ENCODE measurements around the gene CTU1.

The CTU1 gene

DNA sequence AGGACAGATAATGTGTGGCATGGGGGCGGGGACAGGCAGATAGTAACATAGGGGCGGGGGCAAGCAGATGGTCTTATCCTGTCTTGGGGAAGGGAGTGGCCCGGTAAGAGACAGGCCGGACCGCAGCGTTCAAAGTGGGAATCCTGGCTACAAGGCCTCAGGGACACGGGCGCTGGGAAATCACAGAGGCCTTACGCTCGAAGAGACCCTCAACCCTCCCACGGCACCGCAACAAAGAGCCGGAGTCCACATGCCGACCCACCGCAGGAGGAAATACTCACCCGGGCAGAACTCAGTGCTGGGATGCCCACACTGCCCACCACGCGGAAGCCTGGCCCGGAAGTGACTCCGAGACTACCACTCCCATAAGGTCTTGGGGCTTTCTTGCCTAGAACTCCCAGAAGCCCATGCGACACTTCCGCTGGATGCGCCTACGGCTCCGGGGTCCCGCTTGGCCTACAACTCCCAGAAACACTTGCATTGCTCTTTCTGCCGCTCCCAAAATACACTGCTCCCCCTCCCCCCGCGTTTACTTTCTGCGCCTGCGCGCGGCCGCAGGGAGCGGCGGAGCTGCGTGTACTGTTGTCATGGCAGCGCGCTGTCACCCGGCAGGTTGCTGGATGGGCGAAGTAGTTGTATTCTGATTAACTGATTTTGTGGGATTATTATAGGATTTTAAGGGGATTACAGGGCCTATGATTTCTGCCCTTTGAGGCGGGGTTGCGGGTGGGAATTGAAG lies at the start of gene CTU1 (continued):
- TF ChIP-seq ZNF426 (tag by site-specific recombination; IDR thresholded peaks at IDR 0.05) (no peak), GLIS1 (tag by site-specific recombination; IDR thresholded peaks at IDR 0.05) (peak; percentile 34; the same call in 1 of the 2 replicates), ZNF184 (tag by site-specific recombination; IDR thresholded peaks at IDR 0.05) (no peak), ZNF335 (tag by site-specific recombination; conservative IDR thresholded peaks at IDR 0.05) (peak; percentile 79), ZNF416 (tag by site-specific recombination; IDR thresholded peaks at IDR 0.05) (no peak), HOXC10 (CRISPR knock-in tag; IDR thresholded peaks at IDR 0.05) (0 out of 2 replicates have a peak, but pooled peaks have one; percentile 61), ZBTB17 (tag by site-specific recombination; IDR thresholded peaks at IDR 0.05) (peak; percentile 76), ZNF521 (tag by site-specific recombination; IDR thresholded peaks at IDR 0.05) (no peak), ZNF473 (tag by site-specific recombination; IDR thresholded peaks at IDR 0.05) (no peak), ZNF211 (tag by site-specific recombination; IDR thresholded peaks at IDR 0.05; ENCODE audit: low read depth) (no peak), GLI4 (tag by site-specific recombination; IDR thresholded peaks at IDR 0.05) (no peak), ZFP41 (tag by site-specific recombination; IDR thresholded peaks at IDR 0.05; ENCODE audit: borderline replicate concordance) (no peak), FEZF1 (tag by site-specific recombination; IDR thresholded peaks at IDR 0.05) (peak; percentile 76), SP3 (tag by site-specific recombination; IDR thresholded peaks at IDR 0.05) (peak; percentile 85), ZNF510 (tag by site-specific recombination; IDR thresholded peaks at IDR 0.05; ENCODE audit: insufficient replicate concordance) (no peak), YY2 (tag by site-specific recombination; IDR thresholded peaks at IDR 0.05) (0 out of 2 replicates have a peak, but pooled peaks have one; percentile 25), ZNF529 (tag by site-specific recombination; IDR thresholded peaks at IDR 0.05; ENCODE audit: insufficient replicate concordance) (no peak), ZNF555 (tag by site-specific recombination; conservative IDR thresholded peaks at IDR 0.05) (no peak), ZFP69B (tag by site-specific recombination; IDR thresholded peaks at IDR 0.05) (0 out of 2 replicates have a peak, but pooled peaks have one; percentile 11), ZXDB (tag by site-specific recombination; IDR thresholded peaks at IDR 0.05) (peak; percentile 82)
- TF ChIP-seq, protein P1, sequence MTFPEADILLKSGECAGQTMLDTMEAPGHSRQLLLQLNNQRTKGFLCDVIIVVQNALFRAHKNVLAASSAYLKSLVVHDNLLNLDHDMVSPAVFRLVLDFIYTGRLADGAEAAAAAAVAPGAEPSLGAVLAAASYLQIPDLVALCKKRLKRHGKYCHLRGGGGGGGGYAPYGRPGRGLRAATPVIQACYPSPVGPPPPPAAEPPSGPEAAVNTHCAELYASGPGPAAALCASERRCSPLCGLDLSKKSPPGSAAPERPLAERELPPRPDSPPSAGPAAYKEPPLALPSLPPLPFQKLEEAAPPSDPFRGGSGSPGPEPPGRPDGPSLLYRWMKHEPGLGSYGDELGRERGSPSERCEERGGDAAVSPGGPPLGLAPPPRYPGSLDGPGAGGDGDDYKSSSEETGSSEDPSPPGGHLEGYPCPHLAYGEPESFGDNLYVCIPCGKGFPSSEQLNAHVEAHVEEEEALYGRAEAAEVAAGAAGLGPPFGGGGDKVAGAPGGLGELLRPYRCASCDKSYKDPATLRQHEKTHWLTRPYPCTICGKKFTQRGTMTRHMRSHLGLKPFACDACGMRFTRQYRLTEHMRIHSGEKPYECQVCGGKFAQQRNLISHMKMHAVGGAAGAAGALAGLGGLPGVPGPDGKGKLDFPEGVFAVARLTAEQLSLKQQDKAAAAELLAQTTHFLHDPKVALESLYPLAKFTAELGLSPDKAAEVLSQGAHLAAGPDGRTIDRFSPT (tag by site-specific recombination; IDR thresholded peaks at IDR 0.05), result peak; percentile 97
- TF ChIP-seq, protein P2, sequence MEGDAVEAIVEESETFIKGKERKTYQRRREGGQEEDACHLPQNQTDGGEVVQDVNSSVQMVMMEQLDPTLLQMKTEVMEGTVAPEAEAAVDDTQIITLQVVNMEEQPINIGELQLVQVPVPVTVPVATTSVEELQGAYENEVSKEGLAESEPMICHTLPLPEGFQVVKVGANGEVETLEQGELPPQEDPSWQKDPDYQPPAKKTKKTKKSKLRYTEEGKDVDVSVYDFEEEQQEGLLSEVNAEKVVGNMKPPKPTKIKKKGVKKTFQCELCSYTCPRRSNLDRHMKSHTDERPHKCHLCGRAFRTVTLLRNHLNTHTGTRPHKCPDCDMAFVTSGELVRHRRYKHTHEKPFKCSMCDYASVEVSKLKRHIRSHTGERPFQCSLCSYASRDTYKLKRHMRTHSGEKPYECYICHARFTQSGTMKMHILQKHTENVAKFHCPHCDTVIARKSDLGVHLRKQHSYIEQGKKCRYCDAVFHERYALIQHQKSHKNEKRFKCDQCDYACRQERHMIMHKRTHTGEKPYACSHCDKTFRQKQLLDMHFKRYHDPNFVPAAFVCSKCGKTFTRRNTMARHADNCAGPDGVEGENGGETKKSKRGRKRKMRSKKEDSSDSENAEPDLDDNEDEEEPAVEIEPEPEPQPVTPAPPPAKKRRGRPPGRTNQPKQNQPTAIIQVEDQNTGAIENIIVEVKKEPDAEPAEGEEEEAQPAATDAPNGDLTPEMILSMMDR (tag by site-specific recombination; IDR thresholded peaks at IDR 0.05), result no peak
- TF ChIP-seq, protein P3, sequence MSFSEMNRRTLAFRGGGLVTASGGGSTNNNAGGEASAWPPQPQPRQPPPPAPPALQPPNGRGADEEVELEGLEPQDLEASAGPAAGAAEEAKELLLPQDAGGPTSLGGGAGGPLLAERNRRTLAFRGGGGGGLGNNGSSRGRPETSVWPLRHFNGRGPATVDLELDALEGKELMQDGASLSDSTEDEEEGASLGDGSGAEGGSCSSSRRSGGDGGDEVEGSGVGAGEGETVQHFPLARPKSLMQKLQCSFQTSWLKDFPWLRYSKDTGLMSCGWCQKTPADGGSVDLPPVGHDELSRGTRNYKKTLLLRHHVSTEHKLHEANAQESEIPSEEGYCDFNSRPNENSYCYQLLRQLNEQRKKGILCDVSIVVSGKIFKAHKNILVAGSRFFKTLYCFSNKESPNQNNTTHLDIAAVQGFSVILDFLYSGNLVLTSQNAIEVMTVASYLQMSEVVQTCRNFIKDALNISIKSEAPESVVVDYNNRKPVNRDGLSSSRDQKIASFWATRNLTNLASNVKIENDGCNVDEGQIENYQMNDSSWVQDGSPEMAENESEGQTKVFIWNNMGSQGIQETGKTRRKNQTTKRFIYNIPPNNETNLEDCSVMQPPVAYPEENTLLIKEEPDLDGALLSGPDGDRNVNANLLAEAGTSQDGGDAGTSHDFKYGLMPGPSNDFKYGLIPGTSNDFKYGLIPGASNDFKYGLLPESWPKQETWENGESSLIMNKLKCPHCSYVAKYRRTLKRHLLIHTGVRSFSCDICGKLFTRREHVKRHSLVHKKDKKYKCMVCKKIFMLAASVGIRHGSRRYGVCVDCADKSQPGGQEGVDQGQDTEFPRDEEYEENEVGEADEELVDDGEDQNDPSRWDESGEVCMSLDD (tag by site-specific recombination; IDR thresholded peaks at IDR 0.05), result no peak
- TF ChIP-seq, protein P4, sequence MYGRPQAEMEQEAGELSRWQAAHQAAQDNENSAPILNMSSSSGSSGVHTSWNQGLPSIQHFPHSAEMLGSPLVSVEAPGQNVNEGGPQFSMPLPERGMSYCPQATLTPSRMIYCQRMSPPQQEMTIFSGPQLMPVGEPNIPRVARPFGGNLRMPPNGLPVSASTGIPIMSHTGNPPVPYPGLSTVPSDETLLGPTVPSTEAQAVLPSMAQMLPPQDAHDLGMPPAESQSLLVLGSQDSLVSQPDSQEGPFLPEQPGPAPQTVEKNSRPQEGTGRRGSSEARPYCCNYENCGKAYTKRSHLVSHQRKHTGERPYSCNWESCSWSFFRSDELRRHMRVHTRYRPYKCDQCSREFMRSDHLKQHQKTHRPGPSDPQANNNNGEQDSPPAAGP (tag by site-specific recombination; IDR thresholded peaks at IDR 0.05), result no peak
- TF ChIP-seq, protein P5, sequence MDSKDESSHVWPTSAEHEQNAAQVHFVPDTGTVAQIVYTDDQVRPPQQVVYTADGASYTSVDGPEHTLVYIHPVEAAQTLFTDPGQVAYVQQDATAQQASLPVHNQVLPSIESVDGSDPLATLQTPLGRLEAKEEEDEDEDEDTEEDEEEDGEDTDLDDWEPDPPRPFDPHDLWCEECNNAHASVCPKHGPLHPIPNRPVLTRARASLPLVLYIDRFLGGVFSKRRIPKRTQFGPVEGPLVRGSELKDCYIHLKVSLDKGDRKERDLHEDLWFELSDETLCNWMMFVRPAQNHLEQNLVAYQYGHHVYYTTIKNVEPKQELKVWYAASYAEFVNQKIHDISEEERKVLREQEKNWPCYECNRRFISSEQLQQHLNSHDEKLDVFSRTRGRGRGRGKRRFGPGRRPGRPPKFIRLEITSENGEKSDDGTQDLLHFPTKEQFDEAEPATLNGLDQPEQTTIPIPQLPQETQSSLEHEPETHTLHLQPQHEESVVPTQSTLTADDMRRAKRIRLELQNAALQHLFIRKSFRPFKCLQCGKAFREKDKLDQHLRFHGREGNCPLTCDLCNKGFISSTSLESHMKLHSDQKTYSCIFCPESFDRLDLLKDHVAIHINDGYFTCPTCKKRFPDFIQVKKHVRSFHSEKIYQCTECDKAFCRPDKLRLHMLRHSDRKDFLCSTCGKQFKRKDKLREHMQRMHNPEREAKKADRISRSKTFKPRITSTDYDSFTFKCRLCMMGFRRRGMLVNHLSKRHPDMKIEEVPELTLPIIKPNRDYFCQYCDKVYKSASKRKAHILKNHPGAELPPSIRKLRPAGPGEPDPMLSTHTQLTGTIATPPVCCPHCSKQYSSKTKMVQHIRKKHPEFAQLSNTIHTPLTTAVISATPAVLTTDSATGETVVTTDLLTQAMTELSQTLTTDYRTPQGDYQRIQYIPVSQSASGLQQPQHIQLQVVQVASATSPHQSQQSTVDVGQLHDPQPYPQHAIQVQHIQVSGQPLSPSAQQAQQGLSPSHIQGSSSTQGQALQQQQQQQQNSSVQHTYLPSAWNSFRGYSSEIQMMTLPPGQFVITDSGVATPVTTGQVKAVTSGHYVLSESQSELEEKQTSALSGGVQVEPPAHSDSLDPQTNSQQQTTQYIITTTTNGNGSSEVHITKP (tag by site-specific recombination; IDR thresholded peaks at IDR 0.05), result peak; percentile 96
- TF ChIP-seq, protein P6, sequence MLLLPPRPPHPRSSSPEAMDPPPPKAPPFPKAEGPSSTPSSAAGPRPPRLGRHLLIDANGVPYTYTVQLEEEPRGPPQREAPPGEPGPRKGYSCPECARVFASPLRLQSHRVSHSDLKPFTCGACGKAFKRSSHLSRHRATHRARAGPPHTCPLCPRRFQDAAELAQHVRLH (tag by site-specific recombination; IDR thresholded peaks at IDR 0.05), result peak; percentile 21; the same call in 1 of the 2 replicates
- TF ChIP-seq, protein P7, sequence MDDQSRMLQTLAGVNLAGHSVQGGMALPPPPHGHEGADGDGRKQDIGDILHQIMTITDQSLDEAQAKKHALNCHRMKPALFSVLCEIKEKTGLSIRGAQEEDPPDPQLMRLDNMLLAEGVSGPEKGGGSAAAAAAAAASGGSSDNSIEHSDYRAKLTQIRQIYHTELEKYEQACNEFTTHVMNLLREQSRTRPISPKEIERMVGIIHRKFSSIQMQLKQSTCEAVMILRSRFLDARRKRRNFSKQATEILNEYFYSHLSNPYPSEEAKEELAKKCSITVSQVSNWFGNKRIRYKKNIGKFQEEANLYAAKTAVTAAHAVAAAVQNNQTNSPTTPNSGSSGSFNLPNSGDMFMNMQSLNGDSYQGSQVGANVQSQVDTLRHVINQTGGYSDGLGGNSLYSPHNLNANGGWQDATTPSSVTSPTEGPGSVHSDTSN (CRISPR knock-in tag; IDR thresholded peaks at IDR 0.05), result no peak
